Measurements from ENCODE around the gene TM4SF1. TPM values are rescaled to one million over a fixed set of nuclear protein-coding genes. Genes with fewer than 3 reads are reported as not detected.

TM4SF1 gene
- total RNA-seq, 1 donor from 2014 or later = 81.4 TPM

DNA sequence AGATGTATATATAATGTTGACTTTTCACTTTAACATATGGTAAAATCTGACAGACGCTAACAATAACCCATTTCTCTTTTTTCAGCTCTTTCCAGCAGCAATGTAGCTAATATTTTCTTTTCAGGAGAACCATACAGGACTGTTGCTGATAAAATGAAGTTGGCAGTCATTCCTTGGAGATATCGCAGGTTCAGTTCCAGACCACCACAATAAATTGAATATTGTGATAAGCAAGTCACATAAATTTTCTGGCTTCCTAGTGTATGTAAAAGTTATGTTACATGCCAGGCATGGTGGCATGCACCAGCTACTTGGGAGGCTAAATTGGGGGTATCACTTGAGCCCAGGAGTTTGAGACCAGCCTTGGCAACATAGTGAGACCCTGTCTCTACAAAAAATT, 31.9 kb upstream of the TM4SF1 start:
- Histone ChIP-seq H3K9ac (ENCODE audit: low read depth in 1 of 3, low read length in 3 of 3) (no peak overlapping the region), H3K27me3 (ENCODE audit: control insufficient read depth in 3 of 3, insufficient read depth in 3 of 3, low read length in 3 of 3) (no peaks in the 10 kb centered on the region), H3K36me3 (ENCODE audit: control insufficient read depth in 3 of 3, insufficient read depth in 3 of 3, low read length in 3 of 3) (no peaks in the 10 kb centered on the region), H3K9me3 (ENCODE audit: control insufficient read depth in 3 of 3, low read length in 3 of 3) (no peaks in the 10 kb centered on the region), H3K4me1 (ENCODE audit: control insufficient read depth in 3 of 3, insufficient read depth in 3 of 3, low read length in 3 of 3) (no peaks in the 10 kb centered on the region), H3K4me3 (ENCODE audit: low read length in 3 of 3) (no peak overlapping the region), H3K27ac (ENCODE audit: low read depth, low read length) (no peak overlapping the region)

DNA sequence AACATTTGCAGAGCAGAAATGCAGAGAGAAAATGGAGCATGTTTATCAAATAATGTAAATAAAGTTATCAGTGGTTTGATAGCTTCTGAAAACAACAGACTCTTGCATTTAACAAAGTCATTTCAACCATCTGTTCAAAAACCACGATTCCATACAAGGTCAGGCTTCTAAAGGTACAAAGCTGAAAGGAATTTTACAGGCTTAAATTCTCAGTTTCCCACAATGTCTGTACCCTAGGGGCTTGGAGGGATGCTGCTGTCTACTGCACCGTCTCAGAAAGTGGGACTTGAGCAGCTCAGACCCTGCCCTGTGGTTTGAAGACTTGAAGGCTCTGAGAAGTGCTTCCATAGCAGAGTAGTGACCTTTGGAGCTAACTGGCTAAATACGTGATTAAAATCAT, 30.4 kb upstream of the TM4SF1 start:
- no peak overlapping the region for H3K27ac ChIP-seq (ENCODE audit: low read depth, low read length)
- no peaks in the 10 kb centered on the region for H3K9me3 ChIP-seq (ENCODE audit: control insufficient read depth in 3 of 3, low read length in 3 of 3)
- no peak overlapping the region for H3K4me3 ChIP-seq (ENCODE audit: low read length in 3 of 3)
- H3K36me3 ChIP-seq (ENCODE audit: control insufficient read depth in 3 of 3, insufficient read depth in 3 of 3, low read length in 3 of 3) = no peaks in the 10 kb centered on the region
- no peak overlapping the region for H3K9ac ChIP-seq (ENCODE audit: low read depth in 1 of 3, low read length in 3 of 3)
- no peaks in the 10 kb centered on the region for H3K27me3 ChIP-seq (ENCODE audit: control insufficient read depth in 3 of 3, insufficient read depth in 3 of 3, low read length in 3 of 3)
- H3K4me1 ChIP-seq (ENCODE audit: control insufficient read depth in 3 of 3, insufficient read depth in 3 of 3, low read length in 3 of 3) = no peaks in the 10 kb centered on the region

DNA sequence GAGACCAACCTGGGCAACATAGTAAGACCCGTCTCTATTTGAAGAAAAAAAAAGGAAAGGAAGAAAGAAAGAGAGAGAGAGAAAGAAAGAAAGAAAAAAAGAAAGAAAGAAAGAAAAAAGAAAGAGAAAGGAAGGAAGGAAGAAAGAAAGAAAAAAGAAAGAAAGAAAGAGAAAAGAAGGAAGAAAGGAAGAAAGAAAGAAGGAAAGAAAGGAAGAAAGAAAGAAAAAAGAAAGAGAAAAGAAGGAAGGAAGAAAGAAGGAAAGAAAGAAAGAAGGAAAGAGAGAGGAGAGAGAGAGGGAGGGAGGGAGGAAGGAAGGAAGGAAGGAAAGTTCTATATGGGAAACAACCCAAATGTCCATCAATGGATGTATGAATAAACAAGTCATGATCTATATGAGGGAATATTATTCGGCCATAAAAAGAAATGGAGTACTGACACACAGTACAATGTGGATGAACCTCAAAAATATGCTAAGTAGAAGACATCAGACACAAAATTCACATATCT, 28.8 kb upstream of the TM4SF1 start:
- Histone ChIP-seq H3K9ac (ENCODE audit: low read depth in 1 of 3, low read length in 3 of 3) (no peak overlapping the region), H3K9me3 (ENCODE audit: control insufficient read depth in 3 of 3, low read length in 3 of 3) (no peaks in the 10 kb centered on the region), H3K4me3 (ENCODE audit: low read length in 3 of 3) (no peak overlapping the region), H3K27me3 (ENCODE audit: control insufficient read depth in 3 of 3, insufficient read depth in 3 of 3, low read length in 3 of 3) (no peaks in the 10 kb centered on the region), H3K4me1 (ENCODE audit: control insufficient read depth in 3 of 3, insufficient read depth in 3 of 3, low read length in 3 of 3) (no peaks in the 10 kb centered on the region), H3K36me3 (ENCODE audit: control insufficient read depth in 3 of 3, insufficient read depth in 3 of 3, low read length in 3 of 3) (no peaks in the 10 kb centered on the region), H3K27ac (ENCODE audit: low read depth, low read length) (no peak overlapping the region)

DNA sequence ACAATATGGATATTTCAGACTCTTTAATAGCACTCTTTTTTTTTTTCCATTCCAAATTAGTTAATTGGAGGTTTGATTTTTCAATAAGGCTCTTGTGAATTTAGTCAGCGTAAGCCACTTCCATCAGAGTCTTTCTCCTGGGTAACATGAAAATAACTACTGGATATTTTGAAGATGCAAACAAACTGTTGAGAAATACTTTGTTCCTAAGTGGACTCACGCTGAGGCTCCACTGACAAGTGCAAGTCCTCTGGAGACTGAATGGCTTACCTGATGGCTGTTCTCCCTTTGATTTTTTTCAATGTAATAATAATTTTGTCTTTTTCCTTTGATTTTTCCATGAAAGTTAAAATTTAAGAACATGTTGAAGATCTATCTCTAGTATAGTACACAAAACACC, 26.0 kb upstream of the TM4SF1 start:
- H3K4me1 ChIP-seq (ENCODE audit: control insufficient read depth in 3 of 3, insufficient read depth in 3 of 3, low read length in 3 of 3) = no peaks in the 10 kb centered on the region
- no peak overlapping the region for H3K4me3 ChIP-seq (ENCODE audit: low read length in 3 of 3)
- H3K27ac ChIP-seq (ENCODE audit: low read depth, low read length) = no peak overlapping the region
- no peaks in the 10 kb centered on the region for H3K27me3 ChIP-seq (ENCODE audit: control insufficient read depth in 3 of 3, insufficient read depth in 3 of 3, low read length in 3 of 3)
- no peak overlapping the region for H3K9ac ChIP-seq (ENCODE audit: low read depth in 1 of 3, low read length in 3 of 3)
- H3K36me3 ChIP-seq (ENCODE audit: control insufficient read depth in 3 of 3, insufficient read depth in 3 of 3, low read length in 3 of 3) = no peaks in the 10 kb centered on the region
- no peaks in the 10 kb centered on the region for H3K9me3 ChIP-seq (ENCODE audit: control insufficient read depth in 3 of 3, low read length in 3 of 3)

DNA sequence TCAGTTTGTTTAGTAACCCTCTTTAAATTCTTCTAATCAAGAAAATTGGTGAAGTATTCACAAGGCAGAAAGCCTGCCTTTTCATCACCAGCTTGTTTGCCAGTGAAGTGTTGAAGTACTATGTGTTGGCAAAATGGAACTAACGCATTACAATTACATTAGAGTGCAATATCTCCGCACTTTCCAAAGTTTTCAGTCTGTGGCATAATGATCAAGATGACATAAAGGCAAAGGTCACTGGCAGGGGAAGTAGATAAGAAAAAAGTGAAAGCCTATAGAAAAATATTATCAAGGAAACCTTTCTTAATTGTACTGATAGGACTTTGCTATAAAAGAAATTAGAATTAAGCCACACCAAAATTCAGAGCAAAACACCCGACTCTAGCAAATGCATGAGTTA, 25.0 kb upstream of the TM4SF1 start:
- no peaks in the 10 kb centered on the region for H3K4me1 ChIP-seq (ENCODE audit: control insufficient read depth in 3 of 3, insufficient read depth in 3 of 3, low read length in 3 of 3)
- H3K4me3 ChIP-seq (ENCODE audit: low read length in 3 of 3) = no peak overlapping the region
- H3K36me3 ChIP-seq (ENCODE audit: control insufficient read depth in 3 of 3, insufficient read depth in 3 of 3, low read length in 3 of 3) = no peaks in the 10 kb centered on the region
- H3K9ac ChIP-seq (ENCODE audit: low read depth in 1 of 3, low read length in 3 of 3) = no peak overlapping the region
- no peak overlapping the region for H3K27ac ChIP-seq (ENCODE audit: low read depth, low read length)
- H3K9me3 ChIP-seq (ENCODE audit: control insufficient read depth in 3 of 3, low read length in 3 of 3) = no peaks in the 10 kb centered on the region
- H3K27me3 ChIP-seq (ENCODE audit: control insufficient read depth in 3 of 3, insufficient read depth in 3 of 3, low read length in 3 of 3) = no peaks in the 10 kb centered on the region

DNA sequence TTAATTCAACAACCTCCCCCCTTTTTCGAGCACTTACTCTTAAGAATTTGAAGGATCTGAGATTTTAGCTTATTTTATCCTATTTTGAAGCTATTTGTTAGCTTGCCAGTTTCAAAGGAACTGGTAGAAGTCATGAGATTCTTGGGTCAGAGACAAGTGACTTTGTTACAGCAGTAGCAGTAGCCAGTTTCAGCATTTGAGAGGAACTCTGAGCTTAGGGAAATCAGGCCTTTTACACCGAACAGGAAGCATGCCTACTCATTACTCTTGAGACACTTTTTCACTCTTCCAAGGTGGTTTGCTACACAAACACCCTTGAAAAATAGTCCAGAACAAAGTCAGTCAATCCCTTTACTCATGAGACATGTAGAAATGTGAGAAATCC, 24.5 kb upstream of the TM4SF1 start:
- H3K27ac ChIP-seq (ENCODE audit: low read depth, low read length) = no peak overlapping the region
- no peak overlapping the region for H3K9ac ChIP-seq (ENCODE audit: low read depth in 1 of 3, low read length in 3 of 3)
- H3K36me3 ChIP-seq (ENCODE audit: control insufficient read depth in 3 of 3, insufficient read depth in 3 of 3, low read length in 3 of 3) = no peaks in the 10 kb centered on the region
- no peaks in the 10 kb centered on the region for H3K4me1 ChIP-seq (ENCODE audit: control insufficient read depth in 3 of 3, insufficient read depth in 3 of 3, low read length in 3 of 3)
- no peak overlapping the region for H3K4me3 ChIP-seq (ENCODE audit: low read length in 3 of 3)
- no peaks in the 10 kb centered on the region for H3K27me3 ChIP-seq (ENCODE audit: control insufficient read depth in 3 of 3, insufficient read depth in 3 of 3, low read length in 3 of 3)
- H3K9me3 ChIP-seq (ENCODE audit: control insufficient read depth in 3 of 3, low read length in 3 of 3) = no peaks in the 10 kb centered on the region

DNA sequence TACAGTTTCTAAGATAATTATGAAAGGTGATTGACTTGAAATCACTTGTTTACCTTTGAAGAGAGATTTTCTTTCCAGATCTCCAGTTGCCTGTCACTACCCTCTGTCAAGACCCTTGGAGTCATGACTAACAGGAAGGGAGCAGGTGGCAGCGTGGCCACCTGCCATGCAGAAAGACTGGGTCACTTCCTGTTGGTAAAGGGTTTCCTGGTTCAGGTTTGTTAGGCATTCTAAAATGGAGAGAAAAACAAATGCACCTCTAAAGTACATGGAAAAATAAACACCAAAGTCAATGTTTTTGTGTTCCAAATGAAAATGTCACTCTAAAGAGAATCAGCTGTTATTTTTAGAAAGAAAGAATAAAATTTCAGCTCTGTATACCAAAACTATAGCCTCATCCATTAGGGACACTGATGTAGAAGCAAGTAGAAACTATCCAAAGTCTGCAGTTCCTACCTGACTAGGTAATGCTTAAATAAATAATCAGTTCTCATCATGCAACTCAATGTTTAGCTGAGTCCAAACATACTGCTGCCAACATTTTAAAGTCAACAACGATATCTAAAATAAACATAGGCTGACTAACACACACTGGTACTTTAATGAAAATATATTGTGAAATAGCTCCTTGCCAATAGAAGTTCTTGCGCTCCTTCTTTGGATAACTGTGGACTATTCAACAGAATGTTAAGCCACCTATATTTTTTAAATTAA, 23.9 kb upstream of the TM4SF1 start:
- Histone ChIP-seq H3K9ac (ENCODE audit: low read depth in 1 of 3, low read length in 3 of 3) (no peak overlapping the region), H3K4me1 (ENCODE audit: control insufficient read depth in 3 of 3, insufficient read depth in 3 of 3, low read length in 3 of 3) (peaks cover 0 to under 1% (median 0%) of the 10 kb centered on the region in 3 donors), H3K27ac (ENCODE audit: low read depth, low read length) (no peak overlapping the region), H3K36me3 (ENCODE audit: control insufficient read depth in 3 of 3, insufficient read depth in 3 of 3, low read length in 3 of 3) (no peaks in the 10 kb centered on the region), H3K27me3 (ENCODE audit: control insufficient read depth in 3 of 3, insufficient read depth in 3 of 3, low read length in 3 of 3) (no peaks in the 10 kb centered on the region), H3K9me3 (ENCODE audit: control insufficient read depth in 3 of 3, low read length in 3 of 3) (no peaks in the 10 kb centered on the region), H3K4me3 (ENCODE audit: low read length in 3 of 3) (no peak overlapping the region)

DNA sequence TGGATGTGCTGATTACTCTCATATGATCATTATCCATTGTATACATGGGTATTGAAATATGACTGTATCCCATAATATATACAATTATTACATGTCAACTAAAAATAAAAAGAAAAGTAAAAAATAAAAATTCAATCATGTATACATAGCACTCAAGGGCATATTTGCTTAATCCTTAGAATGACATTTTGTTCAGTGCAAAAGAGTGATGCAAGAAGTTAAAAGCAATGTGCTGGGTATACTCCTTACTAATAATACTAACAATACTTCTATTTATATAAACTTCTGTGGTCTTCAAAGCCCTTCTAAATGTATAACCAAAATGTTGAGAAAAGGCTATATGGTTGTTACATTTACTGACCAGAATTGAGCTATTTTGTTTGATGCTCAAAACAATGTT, 23.2 kb upstream of the TM4SF1 start:
- H3K4me3 ChIP-seq (ENCODE audit: low read length in 3 of 3) = no peak overlapping the region
- H3K27ac ChIP-seq (ENCODE audit: low read depth, low read length) = no peak overlapping the region
- no peaks in the 10 kb centered on the region for H3K36me3 ChIP-seq (ENCODE audit: control insufficient read depth in 3 of 3, insufficient read depth in 3 of 3, low read length in 3 of 3)
- no peaks in the 10 kb centered on the region for H3K27me3 ChIP-seq (ENCODE audit: control insufficient read depth in 3 of 3, insufficient read depth in 3 of 3, low read length in 3 of 3)
- H3K4me1 ChIP-seq (ENCODE audit: control insufficient read depth in 3 of 3, insufficient read depth in 3 of 3, low read length in 3 of 3) = peaks cover 5 to 8% (median 6%) of the 10 kb centered on the region in 3 donors
- no peak overlapping the region for H3K9ac ChIP-seq (ENCODE audit: low read depth in 1 of 3, low read length in 3 of 3)
- H3K9me3 ChIP-seq (ENCODE audit: control insufficient read depth in 3 of 3, low read length in 3 of 3) = no peaks in the 10 kb centered on the region

DNA sequence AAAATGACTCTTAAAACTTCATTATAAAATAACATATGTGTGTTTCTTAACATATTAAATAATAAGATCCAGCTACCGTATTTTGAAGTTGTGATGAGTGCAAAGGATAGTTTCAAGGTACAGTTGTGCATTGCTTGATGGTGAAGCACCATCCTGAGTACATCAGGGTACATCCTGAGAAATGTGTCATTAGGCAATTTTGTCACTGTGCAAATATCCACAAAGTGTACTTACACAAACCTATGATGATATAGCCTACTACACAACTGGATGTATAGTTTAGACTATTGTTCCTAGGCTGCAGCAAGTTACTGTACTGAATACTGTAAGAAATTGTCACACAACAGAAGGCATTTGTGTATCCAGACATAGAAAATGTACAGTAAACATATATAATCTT, 20.8 kb upstream of the TM4SF1 start:
- Histone ChIP-seq H3K9me3 (ENCODE audit: control insufficient read depth in 3 of 3, low read length in 3 of 3) (no peaks in the 10 kb centered on the region), H3K4me1 (ENCODE audit: control insufficient read depth in 3 of 3, insufficient read depth in 3 of 3, low read length in 3 of 3) (peaks cover 5 to 18% (median 6%) of the 10 kb centered on the region in 3 donors), H3K27ac (ENCODE audit: low read depth, low read length) (no peak overlapping the region), H3K9ac (ENCODE audit: low read depth in 1 of 3, low read length in 3 of 3) (no peak overlapping the region), H3K36me3 (ENCODE audit: control insufficient read depth in 3 of 3, insufficient read depth in 3 of 3, low read length in 3 of 3) (no peaks in the 10 kb centered on the region), H3K4me3 (ENCODE audit: low read length in 3 of 3) (no peak overlapping the region), H3K27me3 (ENCODE audit: control insufficient read depth in 3 of 3, insufficient read depth in 3 of 3, low read length in 3 of 3) (no peaks in the 10 kb centered on the region)

DNA sequence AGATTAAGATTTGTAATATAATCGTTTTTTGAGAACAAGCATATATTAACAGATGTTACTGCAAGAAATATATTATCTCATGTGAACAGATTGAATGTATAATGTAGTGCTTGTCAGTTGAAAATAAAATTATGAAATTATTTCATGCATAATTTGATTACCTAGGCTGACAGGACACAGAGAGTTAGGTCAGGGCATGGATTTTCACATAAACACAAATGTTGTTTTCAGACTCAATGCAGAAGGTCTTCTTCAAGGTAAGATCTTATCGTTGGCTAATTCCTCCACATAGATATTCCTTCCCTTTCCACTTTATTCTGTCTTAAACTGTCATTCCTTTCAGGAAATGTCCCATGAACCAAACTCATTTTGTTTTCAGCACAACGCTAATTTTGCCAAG, 20.1 kb upstream of the TM4SF1 start:
- no peak overlapping the region for H3K4me3 ChIP-seq (ENCODE audit: low read length in 3 of 3)
- H3K27ac ChIP-seq (ENCODE audit: low read depth, low read length) = no peak overlapping the region
- peaks cover 5 to 18% (median 6%) of the 10 kb centered on the region in 3 donors for H3K4me1 ChIP-seq (ENCODE audit: control insufficient read depth in 3 of 3, insufficient read depth in 3 of 3, low read length in 3 of 3)
- no peaks in the 10 kb centered on the region for H3K36me3 ChIP-seq (ENCODE audit: control insufficient read depth in 3 of 3, insufficient read depth in 3 of 3, low read length in 3 of 3)
- H3K9ac ChIP-seq (ENCODE audit: low read depth in 1 of 3, low read length in 3 of 3) = no peak overlapping the region
- H3K9me3 ChIP-seq (ENCODE audit: control insufficient read depth in 3 of 3, low read length in 3 of 3) = no peaks in the 10 kb centered on the region
- no peaks in the 10 kb centered on the region for H3K27me3 ChIP-seq (ENCODE audit: control insufficient read depth in 3 of 3, insufficient read depth in 3 of 3, low read length in 3 of 3)

All from skeletal muscle tissue (tissue), 4 donors.